ENCODE data around the gene FARS2.

DNA sequence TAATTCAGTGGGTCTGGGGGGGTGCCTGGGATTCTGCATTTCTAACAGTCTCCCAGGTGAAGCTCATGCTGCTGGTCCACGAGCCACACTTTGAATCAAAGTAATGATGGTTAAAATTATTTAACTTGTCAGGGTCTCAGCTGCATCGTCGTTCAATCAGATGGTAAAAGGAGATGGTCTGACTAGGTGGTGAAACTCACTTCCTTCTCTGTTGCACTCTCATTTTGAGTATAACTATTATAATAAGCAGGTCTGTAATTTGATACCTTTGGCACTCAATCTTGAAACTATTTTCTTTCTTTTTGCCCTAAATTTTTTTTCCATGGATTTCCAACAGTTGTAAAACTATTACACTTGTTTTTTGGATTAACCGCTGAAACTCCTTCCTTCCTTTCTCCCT is 292.5 kb downstream of the FARS2 start:
- TF ChIP-seq CTCF (IDR thresholded peaks at IDR 0.05), result no peak
- TF ChIP-seq EP300 (IDR thresholded peaks at IDR 0.05), result no peak
